Measurements from ENCODE around the gene SMARCC1.

Gene SMARCC1

DNA sequence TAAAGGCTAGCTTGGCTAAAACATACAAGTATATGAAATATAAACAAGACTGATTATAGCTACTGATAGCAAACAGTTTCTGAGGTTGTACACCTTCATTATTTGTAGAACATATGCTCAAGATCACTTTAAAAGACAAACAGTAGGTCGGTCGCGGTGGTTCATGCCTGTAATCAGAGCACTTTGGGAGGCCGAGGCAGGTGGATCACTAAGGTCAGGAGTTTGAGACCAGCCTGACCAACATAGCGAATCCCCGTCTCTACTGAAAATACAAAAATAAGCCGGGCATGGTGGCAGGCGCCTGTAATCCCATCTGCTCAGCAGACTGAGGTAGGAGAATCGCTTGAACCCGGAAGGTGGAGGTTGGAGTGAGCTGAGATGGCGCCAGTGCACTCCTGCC lies 80.3 kb downstream of the SMARCC1 start:
- no peak for DNase-seq (ENCODE audit: low spot score)

DNA sequence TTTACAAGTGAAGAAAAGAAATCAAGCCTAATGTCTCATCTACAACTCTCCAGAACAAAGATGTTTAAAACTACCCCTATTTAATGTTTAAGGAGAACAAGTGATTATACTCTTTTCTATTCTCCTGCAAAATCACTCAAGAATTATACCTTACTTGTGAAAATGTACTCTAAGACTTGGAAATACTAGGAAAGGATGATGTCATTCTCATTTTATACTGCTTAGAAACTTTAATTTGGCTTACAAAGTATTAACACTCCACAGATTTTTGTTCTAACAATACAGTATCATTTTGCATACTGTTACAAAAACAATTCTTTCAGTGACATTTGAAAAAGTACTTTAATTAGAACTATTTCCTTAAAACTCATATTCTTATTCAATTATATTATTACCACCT lies 89.5 kb downstream of the SMARCC1 start:
- no peak for DNase-seq (ENCODE audit: low spot score)

DNA sequence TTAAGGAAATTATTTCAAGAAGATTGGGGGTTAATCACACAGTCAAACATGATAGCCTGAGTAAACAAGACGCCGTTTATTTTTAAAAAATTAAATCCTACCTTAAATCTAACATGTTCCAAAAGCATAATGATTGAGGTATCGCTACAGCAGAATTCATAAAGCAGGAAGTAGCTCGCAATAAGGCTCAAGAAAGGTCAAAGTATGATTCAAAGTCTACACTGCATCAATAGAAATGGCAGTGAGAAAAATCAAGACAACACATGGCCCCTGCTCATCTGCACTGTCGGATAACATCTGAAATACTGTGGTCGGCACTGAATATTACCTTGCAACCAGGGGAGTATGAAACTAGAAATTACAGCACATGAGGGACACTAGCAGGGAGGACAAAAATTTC lies 93.2 kb downstream of the SMARCC1 start:
- no peak for DNase-seq (ENCODE audit: low spot score)

DNA sequence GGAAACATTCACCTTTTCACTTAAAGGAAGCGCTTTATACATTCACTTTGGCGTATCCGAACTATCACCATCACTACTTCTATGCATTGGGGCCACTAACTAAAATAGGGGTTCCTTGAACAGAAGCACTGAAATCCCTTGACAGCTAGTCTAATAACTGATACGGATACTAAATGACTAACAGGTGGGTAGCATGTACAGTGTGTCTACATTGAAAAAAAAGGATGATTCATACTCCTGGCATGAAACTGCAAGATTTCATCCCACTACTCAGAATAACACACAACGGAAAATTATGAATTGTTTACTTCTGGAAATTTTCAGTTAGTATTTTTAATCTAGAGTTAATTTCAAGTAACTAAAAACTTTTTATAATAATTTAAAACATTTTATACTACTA lies 96.7 kb downstream of the SMARCC1 start:
- DNase-seq (ENCODE audit: low spot score): no peak

DNA sequence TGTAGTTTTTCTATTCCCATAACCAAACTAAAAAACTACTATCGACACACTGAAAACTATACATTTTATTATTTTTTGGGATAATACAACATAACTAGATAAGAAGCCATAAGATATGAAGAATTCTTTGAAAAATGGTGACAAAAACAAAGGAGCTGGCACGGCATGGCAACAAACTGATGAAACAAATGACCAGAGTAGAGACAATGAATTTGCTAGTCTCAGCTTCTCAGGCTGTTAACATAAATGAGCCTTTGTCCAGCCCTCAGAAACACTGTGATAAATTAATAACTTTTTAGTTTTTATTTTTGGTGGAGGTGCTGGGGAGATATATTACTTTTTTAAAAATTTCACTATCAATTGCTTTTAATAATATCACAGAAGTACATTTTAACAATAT lies 100.7 kb downstream of the SMARCC1 start:
- DNase-seq (ENCODE audit: low spot score): no peak

DNA sequence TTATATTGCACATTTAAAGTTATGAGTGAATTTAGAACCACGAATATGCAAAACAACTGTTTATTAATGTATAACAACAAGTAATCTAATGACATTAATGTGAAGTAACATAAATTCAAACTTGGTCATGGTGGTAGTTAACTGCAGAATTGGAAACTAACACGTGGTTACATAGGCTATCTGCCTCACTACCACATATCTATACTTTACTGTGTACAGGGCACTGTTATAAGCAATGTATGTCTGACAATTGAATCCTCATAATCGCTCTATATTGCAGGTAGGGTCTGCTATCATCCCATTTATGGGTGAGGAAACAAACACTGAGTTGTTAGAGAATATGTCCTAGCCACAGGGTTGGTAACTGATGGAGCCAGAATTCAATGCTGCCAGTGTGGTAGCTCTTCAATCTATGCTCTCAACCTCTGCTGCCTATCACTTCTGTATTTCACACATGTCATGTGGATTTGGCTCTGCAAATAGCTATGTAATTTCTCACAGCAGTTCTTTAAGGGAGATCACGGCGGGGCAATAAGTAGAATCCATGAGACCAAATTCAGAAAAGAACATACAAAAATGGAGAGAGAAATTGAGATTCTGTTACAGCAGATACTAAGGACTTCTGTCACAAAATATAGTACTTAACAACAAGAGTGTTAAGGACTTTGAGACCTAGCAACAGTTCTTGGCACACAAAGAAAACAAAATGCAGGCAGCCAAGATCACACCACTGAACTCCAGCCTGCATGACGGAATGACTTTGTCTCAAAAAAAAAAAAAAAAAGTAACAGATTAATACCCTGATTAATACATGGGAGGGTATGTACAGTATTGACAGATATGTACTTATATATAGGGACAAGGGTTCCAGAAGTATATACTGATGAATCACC lies 103.0 kb downstream of the SMARCC1 start:
- DNase-seq (ENCODE audit: low spot score): no peak

DNA sequence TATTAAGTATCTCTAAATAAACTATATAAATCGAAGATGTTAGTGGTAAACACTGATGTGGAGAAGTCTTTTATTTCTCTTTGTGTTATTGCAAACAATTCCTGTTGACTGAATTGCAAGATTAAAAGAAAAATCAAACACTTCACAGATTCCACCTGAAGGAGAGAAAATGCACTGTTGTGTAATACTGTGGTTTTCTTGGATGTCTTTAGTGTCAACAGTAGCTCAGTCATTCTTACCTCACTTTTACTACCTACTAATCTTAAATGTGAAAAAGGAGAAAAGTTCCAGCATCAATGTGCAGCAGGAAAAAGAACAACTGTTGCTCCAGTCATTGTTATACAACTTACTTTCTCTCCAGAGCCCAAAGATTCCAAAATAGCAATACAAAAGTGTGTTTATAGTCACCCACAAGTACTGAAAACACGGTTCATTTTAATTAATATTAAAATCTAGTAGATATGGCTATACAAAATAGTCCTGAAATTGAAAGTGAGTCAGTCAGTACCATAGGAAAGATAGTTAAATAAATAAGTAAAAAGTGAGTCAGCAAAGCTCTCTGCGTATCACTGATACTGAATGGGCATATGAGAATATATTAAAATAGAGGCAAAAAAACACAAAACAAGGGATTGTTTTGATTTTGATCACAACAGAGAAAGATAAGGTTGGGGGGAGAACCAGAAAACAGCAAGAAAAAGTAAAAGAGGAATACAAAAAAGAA lies 112.5 kb downstream of the SMARCC1 start:
- DNase-seq (ENCODE audit: low spot score): peak; percentile 28

DNA sequence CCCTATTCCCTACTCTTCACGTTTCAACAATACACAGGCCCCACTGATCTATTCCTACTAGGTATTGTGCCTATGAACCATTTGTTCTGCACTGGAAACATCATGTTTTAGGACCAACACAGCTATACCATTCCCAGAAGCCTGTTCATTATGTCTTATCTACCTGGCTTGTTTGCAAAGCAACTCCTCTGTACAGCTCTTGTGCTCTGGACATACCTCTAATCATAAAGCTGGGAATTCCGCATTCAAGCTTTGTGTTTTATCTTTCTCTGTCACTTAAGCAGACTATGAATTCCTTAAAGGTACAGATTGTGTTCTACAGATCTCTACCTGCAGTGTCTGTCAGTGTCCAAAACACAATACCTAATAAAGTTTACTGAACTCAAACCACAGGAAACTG lies 115.6 kb downstream of the SMARCC1 start:
- DNase-seq (ENCODE audit: low spot score): no peak

DNA sequence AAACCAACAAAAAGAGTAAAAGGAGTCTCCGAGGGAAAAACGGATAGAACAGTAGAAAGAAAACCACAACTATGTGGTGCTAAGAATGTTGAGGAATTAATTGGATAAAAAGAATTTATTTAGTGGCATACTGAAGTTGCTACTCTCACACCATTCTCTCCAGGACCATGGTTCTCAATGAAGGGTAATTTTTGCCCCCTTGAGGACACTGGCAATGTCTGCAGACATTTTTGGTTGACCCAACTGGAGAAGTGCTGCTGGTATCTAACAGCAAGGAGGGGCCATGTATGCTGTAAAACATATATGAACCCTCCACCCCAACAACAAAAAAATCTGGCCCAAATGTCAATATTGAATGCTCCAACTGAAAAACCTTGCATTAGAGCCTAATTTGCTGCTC lies 117.2 kb downstream of the SMARCC1 start:
- DNase-seq (ENCODE audit: low spot score): peak; percentile 18

DNA sequence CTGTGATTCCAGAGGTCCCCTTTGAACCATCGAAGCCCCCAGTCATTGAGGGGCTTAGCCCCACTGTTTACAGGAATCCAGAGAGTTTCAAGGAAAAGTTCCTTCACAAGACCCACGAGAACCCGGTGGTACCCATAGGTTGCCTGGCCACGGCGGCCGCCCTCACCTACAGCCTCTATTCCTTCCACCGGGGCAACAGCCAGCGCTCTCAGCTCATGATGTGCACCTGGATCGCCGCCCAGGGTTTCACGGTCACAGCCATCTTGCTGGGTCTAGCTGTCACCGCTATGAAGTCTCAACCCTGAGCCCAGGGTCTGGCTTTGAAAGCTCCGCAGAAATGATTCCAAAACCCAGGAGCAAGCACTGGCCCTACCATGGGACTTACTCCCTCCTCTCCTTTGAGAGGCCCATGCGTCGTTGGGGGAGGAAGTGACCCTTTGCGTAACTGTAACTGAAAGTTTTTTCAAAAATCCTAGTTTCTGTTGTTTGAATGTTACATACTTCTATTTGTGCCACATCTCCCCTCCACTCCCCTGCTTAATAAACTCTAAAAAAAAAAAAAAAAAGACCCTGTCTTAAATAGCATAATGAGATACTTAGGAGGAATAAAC lies 118.0 kb downstream of the SMARCC1 start:
- no peak for DNase-seq (ENCODE audit: low spot score)

DNA sequence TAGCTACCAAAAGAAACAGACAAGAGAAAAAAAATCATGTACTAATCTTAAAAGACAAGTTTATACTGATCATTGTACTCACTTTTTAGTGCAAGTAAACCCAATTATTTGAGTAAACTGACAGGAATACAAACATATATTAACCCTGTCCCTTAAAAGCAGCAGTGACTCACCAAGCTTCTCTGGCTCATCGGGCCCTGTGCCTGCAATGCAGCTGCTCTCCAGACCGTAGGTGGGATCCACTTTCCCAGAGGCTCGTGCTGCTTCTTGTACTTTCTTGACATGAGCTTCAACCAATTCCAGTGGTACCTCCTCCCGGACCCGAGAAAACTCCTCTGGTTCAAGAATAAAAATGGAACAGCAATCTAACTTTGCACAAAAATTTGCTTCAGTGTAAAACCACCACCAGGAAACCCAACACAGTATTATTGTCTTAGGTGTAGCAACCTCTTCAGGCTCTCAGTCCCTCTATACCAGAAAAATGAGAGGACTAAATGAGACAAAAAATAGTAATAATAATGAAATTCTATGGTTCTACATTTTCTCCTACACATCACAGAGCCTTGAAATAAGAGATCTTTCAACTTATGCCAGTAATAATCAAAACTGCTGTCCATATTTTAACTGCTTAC lies 120.5 kb downstream of the SMARCC1 start:
- peak; percentile 77 for DNase-seq (ENCODE audit: low spot score)

DNA sequence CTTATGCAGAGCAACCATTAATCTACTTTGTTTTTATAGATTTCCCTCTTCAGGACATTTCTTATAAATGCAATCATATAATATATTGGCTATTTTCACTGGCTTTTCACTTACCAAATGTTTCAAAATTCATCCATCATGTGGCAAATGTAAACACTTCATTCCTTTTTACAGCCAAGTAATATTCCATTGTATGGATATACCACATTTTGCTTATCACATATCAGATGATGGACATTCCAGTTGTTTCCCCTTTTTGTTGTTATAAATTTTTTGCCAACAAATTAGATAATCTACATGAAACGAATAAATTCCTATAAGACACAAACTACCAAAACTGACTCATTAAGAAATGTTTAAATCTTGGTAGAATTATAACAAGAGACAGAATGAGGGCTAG lies 123.2 kb downstream of the SMARCC1 start:
- no peak for DNase-seq (ENCODE audit: low spot score)

DNA sequence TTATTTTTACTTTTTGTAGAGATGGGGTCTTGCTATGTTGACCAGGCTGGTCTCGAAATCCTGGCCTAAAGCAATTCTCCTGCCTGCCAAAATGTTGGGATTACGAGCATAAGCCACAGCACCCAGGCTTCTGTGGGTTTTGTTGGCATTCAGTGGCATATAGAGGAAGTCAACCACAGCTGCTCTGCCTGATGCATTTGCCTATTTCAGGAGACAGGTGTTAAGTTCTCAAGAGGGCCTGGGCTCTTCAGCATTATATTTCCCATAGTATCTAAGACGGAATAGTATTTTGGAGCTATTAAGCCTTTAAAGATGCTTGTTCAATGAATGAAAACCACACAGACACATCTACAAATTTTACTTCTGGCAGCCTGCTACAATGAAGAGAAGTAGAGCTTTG lies 129.6 kb downstream of the SMARCC1 start:
- DNase-seq (ENCODE audit: low spot score): no peak

DNA sequence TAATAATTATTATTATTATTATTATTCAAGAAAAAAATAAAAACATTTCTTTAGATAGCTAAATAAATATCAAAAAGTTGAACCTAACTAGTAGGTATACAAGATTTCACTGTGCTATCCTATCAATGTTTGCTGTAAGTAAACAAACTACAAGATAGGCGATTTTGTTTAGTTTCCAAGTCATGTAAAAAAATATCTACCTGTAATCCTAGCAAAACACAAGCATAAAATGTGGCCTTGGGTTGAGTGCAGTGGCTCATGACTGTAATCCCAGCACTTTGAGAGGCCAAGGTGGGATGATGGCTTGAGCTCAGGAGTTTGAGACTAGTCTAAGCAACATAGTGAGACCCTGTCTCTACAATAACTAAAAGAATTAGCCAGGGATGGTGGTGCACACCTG lies 131.4 kb downstream of the SMARCC1 start:
- no peak for DNase-seq (ENCODE audit: low spot score)

DNA sequence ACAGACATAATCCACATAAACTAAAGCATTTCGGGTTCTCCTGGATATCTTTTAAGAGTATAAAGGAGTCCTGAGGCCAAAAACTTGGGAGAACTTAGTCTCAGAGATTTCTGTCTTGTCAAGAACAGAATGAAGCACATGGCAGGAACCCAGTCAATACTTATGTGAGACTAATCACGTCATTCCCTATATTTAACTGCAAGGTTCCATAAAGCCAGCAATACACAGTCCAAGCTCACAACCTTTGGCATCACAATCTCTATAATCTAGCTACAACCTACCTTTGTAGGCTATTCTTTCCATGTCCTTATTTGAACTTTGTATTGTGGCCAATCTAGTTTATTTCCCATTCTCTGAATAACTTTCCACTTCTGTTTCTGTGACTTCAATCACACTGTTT lies 134.1 kb downstream of the SMARCC1 start:
- DNase-seq (ENCODE audit: low spot score): no peak

DNA sequence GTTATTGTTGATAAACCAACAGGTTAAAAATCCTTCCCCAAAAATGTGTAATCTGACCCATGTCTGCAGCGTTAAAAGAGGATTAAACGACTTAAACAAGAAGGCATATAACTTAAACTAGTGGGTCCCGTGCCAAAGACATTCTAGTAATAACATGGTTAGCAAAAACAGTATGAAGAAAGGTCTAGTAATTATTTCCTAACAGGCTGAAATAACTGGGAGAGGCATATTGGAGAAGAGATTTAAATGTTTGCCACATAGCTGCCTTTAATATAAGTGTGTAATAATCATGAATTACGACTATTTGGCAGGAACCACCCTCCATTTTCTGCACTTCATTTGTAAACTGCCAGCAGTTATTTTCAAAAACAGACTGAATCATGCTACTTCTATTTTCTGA lies 135.3 kb downstream of the SMARCC1 start:
- DNase-seq (ENCODE audit: low spot score): no peak

DNA sequence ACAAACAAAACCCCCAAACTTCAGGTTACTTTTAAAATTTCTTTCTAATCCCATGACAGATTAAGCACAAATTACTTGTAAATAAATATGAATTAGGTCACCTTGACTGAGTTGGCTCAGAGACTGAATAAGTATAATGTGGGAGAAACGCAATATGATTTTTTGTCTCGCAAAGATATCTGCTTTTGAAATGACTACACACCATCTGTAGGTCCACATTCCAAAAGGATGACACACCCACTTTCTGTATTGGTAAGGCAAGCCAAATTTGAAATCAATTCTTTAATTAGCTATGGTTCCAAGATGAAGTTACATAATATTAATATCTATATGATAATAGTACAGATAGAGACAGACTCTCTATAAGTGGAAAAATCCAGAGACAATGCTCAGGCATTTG lies 136.1 kb downstream of the SMARCC1 start:
- DNase-seq (ENCODE audit: low spot score): no peak

DNA sequence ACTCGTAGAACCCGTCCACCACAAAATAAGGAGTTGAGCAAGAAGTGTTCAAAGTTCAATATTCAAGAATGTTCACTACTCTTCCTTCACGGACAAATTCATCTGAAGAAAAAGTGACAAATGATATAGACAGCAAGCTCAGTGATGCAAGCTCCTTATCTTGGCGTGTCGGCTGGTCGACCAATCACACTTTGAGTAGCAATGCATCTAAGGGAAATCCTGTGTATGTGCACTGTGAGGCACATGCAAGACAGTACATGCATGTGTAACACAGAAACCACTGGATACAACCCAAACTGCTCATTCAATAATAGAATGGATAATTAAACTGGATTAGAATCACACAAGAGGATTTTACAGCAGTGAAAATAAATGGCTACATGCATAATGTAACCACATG lies 138.6 kb downstream of the SMARCC1 start:
- no peak for DNase-seq (ENCODE audit: low spot score)

DNA sequence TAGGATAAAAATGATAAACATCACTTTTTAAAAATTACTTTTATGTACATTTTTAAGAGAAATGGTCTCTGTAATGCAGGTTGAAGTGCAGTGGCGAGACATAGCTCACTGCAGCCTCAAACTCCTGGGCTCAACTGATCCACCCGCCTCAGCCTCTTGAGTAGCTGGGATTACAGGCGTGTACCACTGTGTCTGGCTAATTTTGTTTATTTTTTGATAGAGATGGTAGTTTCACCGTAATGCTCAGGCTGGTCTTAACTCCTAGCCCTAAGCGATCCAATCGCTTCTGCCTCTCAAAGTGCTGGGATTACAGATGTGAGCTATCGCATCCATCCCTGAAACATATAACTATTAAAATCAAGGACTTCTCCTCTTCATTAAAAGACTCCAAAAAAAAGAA lies 140.0 kb downstream of the SMARCC1 start:
- DNase-seq (ENCODE audit: low spot score): no peak

DNA sequence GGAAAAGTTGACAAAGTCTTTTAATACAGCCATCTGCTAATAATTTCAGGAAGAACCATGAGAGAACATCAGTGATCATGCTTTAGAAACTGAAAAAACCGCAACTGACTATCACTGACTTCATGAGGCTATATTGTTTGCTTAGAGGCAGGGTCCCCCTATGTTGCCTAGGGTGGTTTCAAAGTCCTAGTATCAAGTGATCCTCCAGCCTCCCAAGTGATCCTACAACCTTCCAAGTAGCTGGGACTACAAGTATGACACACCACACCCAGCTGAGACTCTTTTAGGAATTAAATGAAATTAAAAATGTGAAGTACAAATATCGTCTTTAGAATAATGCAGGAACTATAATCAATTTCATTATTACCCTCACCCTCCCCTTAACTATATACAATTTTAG lies 144.8 kb downstream of the SMARCC1 start:
- DNase-seq (ENCODE audit: low spot score): no peak

DNA sequence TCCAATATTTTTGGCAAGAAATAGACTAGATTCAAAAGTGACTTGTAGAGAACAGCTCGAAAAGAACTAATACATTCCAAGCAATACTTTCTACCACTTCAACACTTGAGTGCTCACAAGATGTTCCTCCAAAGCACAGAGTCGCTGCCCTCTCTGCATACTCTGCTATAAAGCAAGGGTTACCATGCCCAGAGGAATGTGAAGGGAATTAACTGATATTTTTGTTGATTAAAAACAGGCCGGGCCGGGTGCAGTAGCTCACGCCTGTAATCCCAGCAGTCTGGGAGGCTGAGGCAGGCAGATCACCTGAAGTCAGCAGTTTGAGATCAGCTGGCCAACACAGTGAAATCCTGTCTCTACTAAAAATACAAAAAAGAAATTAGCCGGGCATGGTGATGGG lies 145.5 kb downstream of the SMARCC1 start:
- no peak for DNase-seq (ENCODE audit: low spot score)

DNA sequence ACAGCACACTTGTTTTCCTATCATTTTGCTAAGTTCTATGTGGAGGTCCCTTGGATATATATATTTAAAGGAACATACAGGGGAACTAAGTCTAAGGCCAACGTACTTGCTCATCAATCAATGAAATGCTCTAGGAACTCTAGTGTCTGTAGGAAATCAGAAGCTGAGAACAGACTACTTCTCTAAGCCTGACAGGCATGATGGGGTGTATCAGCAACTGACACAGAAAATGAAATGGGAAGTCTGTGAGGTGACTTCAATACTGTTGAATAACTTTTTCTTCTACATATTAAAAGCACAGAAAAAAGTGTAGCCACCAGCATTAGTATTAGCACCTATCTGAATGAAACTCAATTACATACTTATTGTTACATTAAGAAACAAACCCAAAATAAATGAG lies 146.2 kb downstream of the SMARCC1 start:
- no peak for DNase-seq (ENCODE audit: low spot score)

DNA sequence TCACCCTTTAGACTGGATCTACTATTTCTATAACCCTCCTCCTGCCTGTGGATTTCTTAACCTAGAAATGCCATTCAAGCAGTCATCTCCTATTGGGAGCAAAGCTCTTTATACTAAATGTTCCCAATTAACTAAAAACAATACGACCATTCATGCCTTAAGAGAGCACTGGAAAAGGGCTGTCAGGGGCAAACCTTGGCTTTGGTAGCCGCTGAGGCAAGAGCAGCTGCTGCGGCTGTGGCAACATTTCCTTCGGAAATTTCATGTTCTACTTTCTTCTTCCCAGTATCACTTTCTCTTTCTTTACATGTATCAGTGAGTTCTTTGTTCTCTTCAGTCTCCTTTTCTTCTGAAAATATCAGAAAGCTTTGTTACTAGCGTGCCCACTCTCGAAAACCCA lies 146.7 kb downstream of the SMARCC1 start:
- no peak for DNase-seq (ENCODE audit: low spot score)

All from AG08396 (cell line).